HG03460 (cell line): ENCODE data around the gene ZBTB45.
"Not testable (repeated sequence)": the region's sequence is repeated elsewhere in the genome, so short reads cannot be mapped to it uniquely, and the experiment has no call there.

ENCODE experiments used
- ATAC-seq: cut with Tn5 transposase; IDR thresholded peaks from one replicate; pipeline ENCODE4 v1.9.1; 2021; ENCODE audit not compliant: unreplicated experiment

ZBTB45 gene

DNA sequence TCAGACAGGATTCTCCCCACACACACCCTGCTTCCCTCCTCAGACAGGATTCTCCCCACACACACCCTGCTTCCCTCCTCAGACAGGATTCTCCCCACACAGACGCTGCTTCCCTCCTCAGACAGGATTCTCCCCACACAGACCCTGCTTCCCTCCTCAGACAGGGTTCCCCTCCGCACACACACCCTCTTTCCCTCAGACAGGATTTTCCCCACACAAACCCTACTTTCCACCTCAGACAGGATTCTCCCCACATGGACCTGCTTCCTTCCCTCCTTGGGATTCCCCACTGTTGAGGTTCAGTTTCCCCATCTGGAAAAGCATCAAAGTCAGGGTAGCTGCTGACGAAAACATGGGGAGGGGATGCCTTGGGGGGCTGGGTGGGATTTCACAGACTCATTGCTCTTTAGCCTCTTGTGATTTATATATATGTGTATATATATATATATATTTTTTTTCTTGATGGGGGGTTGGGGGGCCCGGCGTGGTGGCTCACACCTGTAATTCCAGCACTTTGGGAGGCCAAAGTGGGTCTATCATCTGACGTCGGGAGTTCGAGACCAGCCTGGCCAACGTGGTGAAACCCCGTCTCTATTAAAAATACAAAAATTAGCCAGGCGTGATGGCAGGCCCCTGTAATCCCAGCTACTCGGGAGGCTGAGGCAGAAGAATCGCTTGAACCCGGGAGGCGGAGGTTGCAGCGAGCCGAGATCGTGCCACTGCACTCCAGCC lies 23.2 kb upstream of the ZBTB45 start:
- ATAC-seq = not testable (repeated sequence)

DNA sequence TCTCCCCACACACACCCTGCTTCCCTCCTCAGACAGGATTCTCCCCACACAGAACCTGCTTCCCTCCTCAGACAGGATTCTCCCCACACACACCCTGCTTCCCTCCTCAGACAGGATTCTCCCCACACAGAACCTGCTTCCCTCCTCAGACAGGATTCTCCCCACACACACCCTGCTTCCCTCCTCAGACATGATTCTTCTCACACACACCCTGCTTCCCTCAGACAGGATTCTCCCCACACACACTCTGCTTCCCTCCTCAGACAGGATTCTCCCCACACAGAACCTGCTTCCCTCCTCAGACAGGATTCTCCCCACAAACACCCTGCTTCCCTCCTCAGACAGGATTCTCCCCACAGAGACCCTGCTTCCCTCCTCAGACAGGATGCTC lies 19.6 kb upstream of the ZBTB45 start:
- ATAC-seq = not testable (repeated sequence)

DNA sequence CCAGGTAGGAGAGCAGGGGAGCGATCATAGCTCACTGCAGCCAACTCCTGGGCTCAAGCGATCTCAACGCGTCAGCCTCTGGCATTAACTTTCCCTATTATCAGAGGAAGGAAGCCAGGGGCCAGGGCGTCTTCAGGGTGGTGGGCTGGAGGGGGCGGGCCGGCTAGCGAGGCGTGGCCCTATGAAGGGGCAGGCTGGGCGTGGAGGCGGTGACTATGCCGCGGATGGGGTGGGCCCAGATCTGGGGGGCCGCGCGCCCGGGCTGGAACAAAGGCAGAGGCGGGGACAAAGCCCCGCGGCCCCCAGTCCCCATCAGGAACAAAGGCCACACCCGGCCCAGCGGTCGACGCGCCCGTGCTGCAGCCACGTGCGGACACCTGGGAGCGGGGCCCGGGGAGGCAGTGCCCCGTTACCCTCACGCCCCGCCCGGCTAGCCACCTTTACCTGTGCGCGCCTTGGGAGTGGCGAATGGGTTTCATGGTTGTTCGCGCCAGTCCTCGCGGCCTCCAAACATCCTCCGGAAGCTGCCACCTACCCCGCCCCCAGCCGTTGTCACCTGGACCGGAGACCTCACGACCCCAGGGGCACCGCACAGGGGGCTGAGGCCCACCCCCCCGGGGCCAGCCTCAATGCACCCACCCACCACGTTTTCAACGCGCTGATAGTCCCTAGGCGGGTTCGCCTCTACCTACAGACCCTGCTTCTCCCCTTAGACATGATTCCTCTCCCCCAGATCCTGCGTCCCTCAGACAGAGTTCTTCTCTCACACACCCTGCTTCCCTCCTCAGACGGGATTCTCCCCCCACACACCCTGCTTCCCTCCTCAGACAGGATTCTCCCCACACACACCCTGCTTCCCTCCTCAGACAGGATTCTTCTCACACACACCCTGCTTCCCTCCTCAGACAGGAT lies 18.9 kb upstream of the ZBTB45 start:
- no peak for ATAC-seq

DNA sequence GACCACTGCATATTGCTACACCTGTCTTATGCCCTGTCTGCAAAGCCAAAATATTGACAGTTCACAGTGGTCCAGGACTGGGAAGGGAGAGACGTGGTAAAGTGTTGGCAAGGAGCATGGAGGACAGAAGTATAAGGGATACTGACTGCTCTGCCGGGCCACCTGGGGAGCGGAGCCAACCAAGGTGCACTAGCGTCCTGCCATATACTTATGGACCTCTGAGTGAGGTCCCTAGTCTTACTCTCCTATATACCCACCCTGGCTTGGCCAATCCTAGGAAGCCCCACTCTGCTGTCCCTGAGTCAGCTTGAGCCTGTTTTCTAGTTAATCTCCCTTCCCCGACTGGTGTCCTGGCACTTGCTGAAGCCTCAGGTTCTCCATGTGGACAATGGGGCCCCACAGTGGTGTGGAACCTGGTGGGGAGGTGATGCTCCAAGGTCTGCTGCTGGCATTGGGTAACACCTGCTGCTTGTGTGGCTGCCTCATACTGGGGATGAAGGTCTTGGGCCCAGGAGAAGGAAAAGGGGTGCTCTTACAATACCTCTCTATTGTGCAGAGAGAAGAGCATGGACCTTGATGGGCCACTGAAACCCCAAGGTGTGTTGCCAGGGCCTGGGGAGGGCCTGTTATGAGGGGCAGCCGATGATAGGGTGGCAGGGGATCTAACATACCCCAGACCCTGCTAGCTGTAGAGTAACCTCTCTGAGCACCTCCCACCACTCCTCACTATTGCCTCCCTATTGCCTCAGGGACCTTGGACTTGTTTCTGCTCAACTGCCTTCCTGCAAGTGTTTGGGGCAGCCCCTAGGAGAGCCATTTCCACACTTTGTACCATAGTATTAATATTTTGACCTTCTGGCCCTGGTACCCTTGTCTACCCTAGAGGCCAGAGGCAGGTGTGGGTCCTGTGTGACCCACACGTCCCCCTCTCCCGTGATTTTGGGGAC lies 17.5 kb upstream of the ZBTB45 start:
- ATAC-seq = no peak

DNA sequence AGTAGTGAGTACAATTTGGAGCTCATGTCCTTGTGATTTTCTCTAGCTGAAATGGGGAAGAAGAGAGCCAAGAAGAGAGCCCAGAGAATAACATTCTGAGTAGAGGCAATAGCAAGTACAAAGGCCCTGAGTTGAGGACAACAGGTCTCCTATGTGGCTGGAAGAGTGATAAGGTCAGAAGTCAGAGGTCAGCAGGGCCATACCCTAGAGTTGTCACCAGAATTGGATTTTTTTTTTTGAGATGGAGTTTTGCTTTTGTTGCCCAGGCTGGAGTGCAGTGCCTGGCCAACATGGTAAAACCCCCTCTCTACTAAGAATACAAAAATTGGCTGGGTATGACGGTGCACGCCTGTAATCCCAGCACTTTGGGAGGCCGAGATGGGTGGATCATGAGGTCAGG lies 16.2 kb upstream of the ZBTB45 start:
- ATAC-seq = no peak

DNA sequence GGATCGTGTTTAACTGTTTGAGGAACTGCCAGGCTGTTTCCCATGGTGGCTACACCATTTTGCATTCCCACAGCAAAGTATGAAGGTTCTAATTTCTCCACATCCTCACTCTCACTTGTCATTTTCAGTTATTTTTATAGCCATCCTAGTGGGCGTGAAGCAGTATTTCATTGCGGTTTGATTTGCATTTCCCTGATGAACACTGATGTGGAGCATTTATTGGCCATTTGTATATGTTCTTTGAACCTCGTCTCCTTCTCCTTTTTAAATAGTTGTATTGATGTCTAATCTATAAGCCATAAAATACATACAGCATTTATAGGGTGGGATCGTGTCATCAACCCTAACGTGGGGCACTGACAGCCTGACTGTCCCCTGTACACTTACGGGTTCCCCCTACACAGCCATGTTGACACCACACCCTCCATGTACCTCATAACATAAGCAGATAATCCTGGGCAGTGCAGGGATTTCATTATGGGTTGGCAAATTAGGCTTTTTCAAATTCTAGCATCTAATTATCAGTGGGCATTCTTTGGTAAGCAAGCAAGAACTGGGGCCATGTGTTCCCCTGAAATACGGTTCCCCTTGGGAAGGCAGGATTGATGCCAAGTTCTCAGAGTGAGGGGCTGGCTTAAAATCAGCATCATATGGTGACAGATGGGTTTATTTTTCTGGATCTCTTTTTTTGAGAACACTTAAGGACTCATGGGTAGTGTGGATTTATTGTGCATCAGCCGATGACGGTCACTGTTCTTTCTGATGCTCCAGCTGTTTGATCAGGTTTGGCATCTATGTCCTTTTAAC lies 11.6 kb upstream of the ZBTB45 start:
- no peak for ATAC-seq

DNA sequence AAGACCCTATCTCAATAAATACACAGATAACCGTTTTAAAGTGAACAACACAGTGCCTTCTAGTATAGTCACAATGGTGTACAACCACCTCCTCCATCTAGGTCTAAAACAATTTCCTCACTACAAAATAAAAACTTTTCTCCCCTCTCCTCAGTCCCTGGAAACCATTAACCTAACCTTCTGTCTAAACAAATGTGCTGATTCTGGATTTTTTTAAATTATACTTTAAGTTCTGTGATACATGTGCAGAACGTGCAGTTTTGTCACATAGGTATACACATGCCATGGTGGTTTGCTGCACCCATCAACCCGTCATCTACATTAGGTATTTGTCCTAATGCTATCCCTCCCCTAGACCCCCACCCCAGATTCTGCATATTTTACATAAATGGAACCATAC lies 9.8 kb upstream of the ZBTB45 start:
- ATAC-seq = no peak

DNA sequence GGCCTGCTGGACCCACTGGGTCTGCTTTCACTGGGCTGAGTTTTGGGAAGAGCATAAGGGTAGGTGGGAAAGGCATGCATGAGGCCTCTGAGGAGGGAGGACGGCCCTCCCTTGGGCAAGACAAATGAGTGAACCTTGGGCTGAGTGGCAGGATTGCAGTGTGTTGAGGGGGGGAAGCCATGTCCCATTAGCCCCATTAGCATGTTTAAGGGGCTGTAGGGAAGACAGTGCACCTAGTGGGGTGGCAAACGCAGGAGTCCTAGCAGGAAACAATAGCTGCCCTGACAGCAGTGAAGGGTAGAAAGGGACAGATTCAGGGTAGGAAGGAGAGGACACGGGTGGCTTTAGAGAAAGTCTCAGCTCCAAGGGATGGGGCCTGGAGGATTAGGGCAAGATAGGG lies 3.1 kb upstream of the ZBTB45 start:
- no peak for ATAC-seq

DNA sequence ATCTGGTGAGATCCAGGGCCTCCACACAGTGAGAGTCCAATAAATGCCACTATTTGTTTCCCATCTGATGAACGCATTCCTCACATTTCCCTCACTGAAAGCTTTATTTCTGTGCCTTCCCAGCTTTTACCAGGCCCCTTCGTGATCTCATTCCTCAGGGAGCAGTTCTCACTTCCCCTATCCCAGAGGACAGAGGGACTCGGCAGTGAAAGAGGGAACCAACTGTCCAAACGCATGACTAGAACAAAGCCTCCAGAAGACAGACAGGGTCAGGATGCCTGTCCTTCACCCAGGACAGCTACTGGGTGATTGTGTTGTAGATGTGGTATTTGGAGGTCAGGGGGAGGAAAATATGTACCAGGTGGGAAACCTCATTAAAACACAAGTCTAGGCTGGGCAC lies 2.0 kb upstream of the ZBTB45 start:
- no peak for ATAC-seq

DNA sequence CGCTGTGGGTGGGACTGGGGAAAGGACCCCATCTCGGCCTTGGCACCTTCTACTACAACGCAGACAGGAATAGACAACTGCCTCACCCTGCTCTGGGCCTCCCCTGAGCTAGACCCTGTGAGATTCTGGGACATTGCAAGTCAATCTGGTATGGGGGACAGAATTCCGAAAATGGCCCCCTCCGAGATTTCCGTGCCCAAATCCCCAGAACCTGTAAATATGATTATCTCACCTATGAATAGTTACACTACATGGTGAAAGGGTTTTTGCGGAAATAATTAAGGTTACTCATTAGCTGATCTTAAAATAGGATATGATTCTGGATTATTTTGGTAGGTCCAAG lies 618 bp upstream of the ZBTB45 start:
- no peak for ATAC-seq

DNA sequence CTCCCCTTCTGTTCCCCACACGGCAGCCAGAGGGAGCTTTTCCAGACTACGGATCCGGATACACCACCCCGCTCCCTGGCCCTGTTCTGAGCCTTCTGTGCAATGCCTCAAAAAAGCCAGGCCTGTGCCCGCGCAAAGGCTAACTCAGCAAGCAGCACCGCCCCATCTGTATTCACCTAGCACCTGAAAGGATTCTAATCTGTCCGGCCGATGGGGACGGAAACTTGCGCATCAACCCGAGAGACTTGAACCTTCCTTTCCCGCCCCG lies 589 bp downstream of the ZBTB45 start:
- ATAC-seq = no peak

DNA sequence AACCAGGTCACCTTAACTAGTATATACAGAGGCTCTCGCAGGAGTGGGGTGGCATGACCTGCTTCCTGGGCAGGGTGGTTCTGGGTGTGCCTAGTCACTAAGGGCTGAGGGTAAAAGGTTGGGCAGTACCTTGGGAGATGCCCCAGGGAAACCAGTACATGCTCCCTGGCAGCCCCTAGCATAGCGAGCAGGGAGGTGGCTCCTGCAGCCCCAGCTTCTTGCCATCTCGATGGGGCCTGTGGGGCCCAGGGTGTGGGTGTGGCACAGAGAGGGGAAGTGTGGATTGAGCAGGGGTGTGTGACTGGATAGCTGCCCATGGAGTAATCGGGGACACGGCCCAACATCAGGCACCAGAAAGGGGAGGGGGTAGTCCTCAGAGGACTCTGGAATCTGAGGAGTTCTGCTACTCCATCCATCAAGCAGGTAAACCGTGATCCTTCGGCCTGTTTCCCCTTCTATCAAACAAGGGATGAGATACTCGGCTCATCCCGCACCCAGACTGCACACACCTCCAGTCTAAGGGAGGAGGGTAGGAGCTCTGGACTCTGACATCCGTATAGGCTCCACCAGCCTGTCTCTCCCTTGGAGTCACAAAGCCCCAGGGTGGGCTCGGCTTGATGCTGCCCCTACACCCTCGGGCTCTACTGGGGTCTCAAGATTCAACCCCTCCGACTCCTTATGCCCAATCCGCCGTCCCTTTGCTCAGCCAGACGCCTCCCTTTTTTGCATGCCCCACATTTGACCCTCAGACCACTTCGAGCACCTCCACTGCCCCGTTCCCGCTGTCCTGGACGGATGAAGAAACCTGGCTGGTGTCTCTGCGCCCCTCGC lies 1.1 kb downstream of the ZBTB45 start:
- no peak for ATAC-seq

DNA sequence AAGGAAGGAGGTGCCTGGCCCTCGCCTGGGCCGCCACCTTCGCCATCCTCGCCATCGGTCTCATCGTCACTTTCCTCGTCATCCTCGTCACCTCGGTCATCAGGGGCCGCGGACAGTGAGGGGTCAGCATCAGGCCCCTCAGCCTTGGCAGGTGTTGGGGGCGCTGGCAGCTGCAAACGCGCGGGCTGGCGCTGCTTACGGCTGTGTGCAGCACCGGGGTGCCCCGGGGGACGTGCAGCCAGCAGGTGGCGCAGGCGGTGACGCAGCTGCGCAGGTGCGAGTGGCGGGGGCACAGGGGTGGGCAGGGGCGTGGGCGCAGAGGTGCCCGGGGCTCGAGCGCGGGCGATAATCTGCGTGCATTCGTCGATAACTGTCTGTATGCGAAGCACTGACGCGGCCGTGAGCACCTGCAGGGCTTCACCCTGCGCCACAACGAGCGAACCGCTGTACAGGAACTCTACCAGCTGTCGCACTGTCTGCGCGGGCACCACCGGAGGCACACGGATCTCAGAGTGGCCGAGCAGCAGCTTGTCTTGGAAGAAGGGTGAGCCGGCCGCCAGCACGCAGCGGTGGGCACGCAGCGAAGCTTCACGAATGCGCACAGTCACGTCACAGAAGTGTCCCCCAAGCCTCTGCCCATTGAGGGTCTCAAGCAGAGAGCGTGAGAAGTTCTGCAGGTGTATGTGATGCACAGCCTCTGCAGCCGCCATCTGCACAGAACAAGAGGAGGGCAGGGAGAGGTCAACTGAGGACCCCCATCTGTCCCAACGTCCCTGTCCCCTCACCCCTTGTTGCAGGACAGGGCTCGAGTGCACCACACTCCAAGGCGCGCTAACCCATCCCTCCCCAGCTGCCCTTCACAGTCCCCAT lies 2.4 kb downstream of the ZBTB45 start:
- no peak for ATAC-seq

DNA sequence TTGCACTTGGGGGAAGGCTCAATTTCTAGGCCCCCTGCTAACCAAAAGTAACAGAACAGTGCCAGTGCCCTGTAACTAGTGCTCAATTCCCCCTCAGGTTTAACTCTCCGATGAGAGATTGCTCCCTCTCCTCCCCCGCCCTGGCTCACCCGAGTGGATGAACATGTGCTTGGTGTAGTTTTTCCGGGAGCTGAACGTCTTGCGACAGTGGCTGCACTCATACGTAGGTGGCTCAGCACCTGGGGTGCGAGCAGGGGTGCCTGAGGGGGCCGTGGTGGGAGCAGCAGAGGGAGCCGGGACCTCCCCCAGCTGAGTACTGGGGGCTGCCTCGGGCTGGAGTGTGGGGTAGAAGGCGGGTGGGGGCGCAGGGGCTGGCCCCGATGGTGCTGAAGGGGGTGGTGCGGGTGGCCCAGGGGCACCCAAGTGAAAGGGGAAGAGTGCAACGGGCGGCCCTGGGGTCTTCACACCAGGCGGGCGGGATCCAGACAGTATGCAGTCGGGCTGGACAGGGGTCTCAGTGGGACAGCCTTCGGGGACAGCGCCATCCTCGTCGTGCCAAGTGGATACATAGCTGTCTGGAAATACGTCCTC lies 3.3 kb downstream of the ZBTB45 start:
- ATAC-seq = no peak

DNA sequence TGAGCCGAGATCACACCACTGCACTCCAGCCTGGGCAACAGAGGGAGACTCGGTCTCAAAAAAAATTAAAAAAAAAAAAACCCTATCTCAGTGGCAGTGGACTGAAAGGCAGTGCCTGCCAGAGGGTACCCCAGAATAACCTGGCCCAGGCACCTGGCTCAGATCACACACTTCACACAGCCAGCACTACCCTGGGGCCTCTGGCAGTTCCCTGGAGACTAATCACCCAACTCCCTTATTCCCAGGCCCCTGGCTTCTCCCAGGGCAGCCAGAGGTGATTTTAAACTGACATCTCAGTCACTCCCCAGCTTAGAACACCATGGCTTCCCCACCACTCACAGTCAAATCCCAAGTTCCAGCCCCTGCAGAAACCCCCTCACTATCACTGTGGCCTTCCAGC lies 4.4 kb downstream of the ZBTB45 start:
- ATAC-seq = no peak

DNA sequence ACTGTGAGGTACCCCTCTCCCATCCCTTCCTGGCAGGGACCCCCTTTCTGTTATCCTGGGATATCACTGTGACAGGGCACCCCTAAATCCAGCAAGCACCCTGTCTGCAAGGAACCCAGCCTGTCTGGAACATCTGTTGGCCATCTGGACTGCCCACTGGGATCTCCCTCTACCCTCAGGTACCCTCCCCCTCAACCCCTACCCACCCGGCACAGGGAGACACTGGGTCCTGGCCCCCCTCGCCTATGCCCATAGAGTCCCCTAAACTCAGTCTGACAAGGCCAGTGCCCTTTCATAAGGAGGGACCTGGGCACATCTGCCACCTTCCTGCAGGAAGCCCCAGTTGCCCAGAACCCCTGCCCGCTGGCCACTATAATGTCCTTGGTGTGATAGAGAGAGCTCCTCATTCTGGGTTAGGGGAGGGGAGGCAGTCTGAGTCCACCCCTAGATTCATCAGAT lies 5.0 kb downstream of the ZBTB45 start:
- ATAC-seq = no peak

DNA sequence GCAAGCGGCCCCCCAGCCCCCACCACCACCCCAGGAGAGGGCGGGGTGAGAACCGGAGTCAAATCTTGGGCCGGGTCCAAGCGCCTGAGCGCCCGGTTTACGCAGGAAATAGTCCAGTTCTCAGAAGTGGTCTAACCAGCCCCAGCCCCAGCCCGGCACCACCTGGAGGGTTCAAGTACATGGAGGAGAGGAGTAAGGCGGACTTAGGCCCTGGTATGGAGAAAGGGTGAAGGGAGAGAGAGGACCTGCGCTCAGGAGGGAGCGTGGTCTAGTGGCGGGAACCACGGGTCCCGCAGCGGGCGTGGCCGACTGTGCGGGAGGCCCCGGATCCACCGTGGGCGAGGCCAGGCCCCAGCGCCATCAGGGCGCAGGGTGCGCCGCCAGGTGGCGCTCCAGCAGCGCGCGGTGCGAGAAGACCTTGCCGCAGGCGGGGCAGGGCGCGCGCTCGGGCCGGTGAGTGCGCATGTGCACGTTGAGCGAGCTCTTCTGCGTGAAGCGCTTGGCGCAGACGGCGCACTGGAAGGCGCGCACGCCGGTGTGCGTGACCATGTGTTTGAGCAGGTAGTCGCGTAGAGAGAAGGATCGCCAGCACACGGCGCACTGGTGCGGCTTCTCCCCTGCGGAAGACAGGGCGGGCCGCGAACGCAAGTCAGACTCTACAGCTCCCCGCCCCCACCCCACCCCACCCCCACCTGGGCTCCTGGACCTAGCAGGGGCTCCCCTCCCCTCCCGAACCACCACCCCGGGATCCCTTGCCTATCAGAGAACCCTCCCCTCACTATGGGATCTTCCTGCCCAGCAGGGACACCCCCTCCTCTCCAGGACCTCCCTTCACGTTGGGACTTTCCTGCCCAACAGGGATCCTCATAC lies 5.7 kb downstream of the ZBTB45 start:
- peak; percentile 58 for ATAC-seq
